WTC11 (cell line): ENCODE measurements around the gene NCKAP5L.

ENCODE experiments used
- CREB1 ChIP-seq: sonication (generic); formaldehyde crosslinking; IDR thresholded peaks from 2 replicates; pipeline ENCODE4 v1.8.0; 2023; ENCODE audit warnings: mild to moderate bottlenecking, missing genetic modification reagents
- ETV6 ChIP-seq: sonication (generic); formaldehyde crosslinking; IDR thresholded peaks from 2 replicates; pipeline ENCODE4 v1.8.1; 2022; ENCODE audit warnings: mild to moderate bottlenecking, missing genetic modification reagents
- FOXP1 ChIP-seq: sonication (generic); formaldehyde crosslinking; IDR thresholded peaks from 2 replicates; pipeline ENCODE4 v1.8.0; 2022; ENCODE audit warnings: missing genetic modification reagents, mild to moderate bottlenecking, moderate library complexity, borderline replicate concordance
- NR2C2 ChIP-seq: sonication (generic); formaldehyde crosslinking; IDR thresholded peaks from 2 replicates; pipeline ENCODE4 v1.8.0; 2022; ENCODE audit warnings: mild to moderate bottlenecking, missing genetic modification reagents
- TEAD4 ChIP-seq: sonication (generic); formaldehyde crosslinking; IDR thresholded peaks from 2 replicates; pipeline ENCODE4 v1.8.0; 2022; ENCODE audit warnings: mild to moderate bottlenecking, missing genetic modification reagents
- TF ChIP-seq, protein P1 (sequence below): fragments of 200-600 bp; IDR thresholded peaks from 2 replicates; pipeline ENCODE4 v1.8.0; 2022; ENCODE audit warnings: antibody characterized with exemption
- TF ChIP-seq, protein P2 (sequence below): sonication (generic); formaldehyde crosslinking; IDR thresholded peaks from 2 replicates; pipeline ENCODE4 v1.8.1; 2023; ENCODE audit warnings: mild to moderate bottlenecking, moderate library complexity, missing genetic modification reagents

DNA sequence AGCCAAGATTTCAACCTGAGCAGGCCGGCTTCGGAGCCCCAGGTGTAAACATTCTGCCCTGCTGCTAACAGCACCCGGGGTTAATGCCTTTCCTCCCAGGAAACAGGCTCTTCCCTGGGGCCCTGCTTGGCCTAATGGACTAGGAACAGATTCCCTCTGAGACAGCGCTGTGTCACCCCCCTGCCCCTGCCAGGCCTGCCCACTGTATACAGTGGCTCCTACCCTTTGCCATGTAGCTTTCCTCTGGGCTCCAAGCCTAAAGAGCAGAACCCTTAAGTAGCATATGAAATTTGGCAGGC, 43.0 kb upstream of the NCKAP5L start:
- TF ChIP-seq TEAD4 (CRISPR knock-in tag) (no peak), NR2C2 (CRISPR knock-in tag) (no peak), CREB1 (CRISPR knock-in tag) (no peak), FOXP1 (CRISPR knock-in tag) (no peak), ETV6 (CRISPR knock-in tag) (no peak)
- TF ChIP-seq, protein P1, sequence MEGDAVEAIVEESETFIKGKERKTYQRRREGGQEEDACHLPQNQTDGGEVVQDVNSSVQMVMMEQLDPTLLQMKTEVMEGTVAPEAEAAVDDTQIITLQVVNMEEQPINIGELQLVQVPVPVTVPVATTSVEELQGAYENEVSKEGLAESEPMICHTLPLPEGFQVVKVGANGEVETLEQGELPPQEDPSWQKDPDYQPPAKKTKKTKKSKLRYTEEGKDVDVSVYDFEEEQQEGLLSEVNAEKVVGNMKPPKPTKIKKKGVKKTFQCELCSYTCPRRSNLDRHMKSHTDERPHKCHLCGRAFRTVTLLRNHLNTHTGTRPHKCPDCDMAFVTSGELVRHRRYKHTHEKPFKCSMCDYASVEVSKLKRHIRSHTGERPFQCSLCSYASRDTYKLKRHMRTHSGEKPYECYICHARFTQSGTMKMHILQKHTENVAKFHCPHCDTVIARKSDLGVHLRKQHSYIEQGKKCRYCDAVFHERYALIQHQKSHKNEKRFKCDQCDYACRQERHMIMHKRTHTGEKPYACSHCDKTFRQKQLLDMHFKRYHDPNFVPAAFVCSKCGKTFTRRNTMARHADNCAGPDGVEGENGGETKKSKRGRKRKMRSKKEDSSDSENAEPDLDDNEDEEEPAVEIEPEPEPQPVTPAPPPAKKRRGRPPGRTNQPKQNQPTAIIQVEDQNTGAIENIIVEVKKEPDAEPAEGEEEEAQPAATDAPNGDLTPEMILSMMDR, result no peak
- TF ChIP-seq, protein P2, sequence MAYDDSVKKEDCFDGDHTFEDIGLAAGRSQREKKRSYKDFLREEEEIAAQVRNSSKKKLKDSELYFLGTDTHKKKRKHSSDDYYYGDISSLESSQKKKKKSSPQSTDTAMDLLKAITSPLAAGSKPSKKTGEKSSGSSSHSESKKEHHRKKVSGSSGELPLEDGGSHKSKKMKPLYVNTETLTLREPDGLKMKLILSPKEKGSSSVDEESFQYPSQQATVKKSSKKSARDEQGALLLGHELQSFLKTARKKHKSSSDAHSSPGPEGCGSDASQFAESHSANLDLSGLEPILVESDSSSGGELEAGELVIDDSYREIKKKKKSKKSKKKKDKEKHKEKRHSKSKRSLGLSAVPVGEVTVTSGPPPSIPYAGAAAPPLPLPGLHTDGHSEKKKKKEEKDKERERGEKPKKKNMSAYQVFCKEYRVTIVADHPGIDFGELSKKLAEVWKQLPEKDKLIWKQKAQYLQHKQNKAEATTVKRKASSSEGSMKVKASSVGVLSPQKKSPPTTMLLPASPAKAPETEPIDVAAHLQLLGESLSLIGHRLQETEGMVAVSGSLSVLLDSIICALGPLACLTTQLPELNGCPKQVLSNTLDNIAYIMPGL, result no peak
